Stimulated activated CD8-positive, alpha-beta memory T cell treated with anti-CD3 and anti-CD28 coated beads, Interleukin-15, amount 100 ng/mL, for 4 hours (primary cell): ENCODE measurements around the gene FCRL6.

Experiments
- DNase-seq, 2 donors: peaks; one replicate each; pipeline ENCODE4 v3.0.0-alpha.2; 2020; ENCODE audit warnings: low read depth in 2 of 2

Gene FCRL6, protein sequence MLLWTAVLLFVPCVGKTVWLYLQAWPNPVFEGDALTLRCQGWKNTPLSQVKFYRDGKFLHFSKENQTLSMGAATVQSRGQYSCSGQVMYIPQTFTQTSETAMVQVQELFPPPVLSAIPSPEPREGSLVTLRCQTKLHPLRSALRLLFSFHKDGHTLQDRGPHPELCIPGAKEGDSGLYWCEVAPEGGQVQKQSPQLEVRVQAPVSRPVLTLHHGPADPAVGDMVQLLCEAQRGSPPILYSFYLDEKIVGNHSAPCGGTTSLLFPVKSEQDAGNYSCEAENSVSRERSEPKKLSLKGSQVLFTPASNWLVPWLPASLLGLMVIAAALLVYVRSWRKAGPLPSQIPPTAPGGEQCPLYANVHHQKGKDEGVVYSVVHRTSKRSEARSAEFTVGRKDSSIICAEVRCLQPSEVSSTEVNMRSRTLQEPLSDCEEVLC

DNA sequence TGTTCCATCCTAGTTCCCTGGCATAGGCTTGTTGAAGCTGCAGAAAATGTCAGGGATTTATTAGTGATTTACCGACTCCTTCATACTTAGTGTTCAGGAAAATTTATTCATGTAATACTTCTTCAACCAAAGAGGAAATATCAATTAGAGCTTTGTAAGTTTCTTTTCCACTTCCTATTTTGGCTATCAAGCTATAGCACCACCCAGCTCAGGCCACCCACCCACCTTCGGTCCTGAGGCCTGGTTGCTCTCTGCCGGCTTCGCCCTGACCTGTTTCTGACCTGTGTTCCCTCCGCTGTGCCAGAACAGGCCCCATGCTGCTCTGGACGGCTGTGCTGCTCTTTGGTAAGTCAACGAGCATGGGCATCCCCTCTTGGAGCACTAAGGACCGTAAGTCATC lies at the start of gene FCRL6:
Gene FCRL6, plus strand, starts transcription at position 250 of the 400 bp plus-strand sequence. Its CDS starts 65 bp downstream, at position 315.
- no peak for DNase-seq

DNA sequence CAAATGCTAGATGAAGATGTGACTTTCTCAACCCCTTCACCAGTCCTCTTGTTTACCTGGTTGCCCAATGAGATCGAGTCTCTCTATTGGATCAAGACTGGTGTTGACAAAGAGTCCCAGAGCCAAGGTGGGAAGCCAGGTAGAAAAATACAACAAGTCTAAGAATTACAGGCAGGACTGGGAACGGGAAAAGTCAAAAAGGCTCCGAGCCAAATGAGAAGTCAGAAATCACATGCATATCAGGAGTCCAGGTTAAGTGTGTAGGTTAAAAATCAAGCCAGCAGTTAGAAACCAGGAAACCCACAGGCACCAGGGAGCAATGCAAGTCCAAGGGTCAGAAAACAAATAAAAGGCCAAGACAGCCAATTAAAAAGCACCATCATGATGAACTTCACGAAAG lies 48.8 kb upstream of the FCRL6 start:
- DNase-seq, result no peak

DNA sequence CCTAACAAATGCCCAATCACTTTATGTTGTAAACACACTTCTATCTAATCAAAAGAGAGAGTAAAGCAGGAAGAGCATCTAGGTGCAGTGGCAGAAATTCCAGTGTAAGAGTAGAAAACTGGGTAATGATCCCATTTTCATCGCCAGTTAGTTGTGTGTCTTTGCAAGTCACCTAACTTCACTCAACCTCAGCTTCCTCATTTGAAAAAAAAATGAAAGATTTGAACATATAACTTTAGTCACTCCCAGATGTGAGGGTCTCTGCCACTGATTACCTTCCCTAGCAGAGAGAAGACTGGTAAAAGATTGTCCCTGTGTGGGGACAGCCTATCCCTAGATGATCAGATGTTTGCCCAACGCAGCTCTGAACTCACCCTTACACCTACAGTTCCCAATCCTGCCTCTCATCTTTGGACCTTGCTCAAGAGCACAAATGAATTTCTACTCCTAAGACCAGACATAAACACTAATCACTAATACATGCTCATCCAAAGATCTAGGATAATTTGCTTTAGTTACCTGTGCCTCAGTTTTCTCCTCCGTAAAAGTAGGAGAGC lies 46.6 kb upstream of the FCRL6 start:
- DNase-seq, result no peak

DNA sequence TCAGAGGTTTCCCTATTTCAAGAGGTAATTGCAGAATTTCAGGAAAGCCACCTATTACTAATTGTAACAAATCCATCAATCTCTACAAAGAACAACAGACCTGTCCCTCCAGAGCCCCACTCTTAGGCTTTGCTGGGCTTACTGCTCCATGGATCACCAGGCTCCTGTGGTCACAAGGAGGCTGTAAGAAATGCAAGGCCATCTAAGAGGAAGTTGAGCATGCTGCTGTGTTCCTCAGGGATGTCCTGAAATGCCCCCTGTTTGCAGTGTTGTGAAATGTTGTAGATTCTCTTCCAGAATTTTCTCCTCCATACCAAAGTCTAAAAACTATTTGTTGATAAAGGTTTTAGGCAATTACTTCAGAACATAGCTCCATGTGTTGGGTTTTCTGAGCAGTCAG lies 45.8 kb upstream of the FCRL6 start:
- no peak for DNase-seq

DNA sequence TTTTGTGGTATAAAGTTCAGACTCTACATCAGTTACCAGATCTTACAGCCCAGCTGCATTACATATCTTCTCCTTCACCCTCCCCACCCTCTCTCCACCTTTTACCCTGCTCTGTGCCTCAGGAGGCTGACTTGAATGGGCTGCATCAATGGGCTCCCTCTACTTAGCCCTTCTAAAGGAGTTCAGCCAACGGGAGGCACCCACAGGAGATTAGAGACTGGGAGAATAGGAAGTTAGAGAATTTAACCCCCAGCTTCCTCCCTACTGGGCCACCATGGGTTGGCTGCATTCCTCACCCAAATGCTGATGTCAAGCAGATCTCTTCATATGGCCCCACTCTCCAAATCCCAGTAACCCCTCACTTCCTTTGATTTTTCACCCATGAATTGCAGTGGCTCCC lies 38.5 kb upstream of the FCRL6 start:
- DNase-seq, result no peak

DNA sequence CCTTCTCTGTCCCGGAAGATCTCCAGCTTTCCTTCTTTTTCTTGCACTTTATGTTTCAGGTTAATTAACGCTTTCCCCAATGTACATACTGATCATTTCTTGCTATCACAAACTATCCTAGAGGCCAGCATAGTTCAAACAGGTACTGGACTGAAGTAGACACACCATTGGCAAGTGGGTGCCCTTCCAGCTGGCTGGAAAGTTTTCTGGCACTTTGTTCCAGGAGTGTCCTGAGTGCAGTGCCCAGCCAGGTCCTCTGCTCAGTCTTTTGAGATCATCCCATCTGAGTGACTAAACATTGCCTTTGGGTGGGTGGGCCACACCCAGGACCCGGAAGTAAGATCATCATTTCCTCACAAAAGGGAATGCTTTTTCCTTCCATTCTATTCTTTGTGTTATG lies 36.4 kb upstream of the FCRL6 start:
- DNase-seq, result no peak

DNA sequence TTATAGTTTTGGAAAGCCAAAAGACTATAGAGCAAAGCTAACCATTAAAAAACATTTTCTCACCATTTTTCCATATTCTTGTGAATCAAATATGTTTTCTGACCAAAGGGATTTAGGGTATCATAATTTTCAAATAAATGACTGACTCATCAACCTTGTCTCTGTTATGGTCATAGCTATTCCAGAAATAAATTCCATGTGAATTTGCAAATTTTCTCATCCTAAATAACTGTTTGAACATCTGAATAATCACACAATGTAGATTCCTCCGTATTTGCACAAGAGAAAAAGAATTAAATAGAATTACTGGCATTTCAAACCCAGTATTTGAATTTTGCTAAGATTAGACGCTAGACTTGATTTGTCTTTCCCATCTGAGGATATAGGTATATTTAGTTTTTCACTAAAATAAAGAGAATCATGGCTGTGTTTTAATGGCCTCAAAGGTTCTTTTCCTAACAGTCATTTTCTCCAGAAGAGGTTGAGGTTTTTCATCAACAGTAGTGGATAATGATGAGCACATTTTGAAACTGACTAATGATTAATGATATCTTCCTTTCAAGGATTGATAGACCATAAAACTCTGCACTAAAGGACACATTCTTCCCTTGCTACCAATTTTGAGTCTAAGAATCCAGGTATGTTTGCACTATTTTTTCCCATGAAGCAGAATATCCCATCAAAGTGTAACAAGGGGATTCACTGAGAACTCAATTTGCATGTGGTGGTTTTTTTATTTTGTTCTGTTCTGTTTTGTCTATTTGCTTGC lies 30.8 kb upstream of the FCRL6 start:
- no peak for DNase-seq

DNA sequence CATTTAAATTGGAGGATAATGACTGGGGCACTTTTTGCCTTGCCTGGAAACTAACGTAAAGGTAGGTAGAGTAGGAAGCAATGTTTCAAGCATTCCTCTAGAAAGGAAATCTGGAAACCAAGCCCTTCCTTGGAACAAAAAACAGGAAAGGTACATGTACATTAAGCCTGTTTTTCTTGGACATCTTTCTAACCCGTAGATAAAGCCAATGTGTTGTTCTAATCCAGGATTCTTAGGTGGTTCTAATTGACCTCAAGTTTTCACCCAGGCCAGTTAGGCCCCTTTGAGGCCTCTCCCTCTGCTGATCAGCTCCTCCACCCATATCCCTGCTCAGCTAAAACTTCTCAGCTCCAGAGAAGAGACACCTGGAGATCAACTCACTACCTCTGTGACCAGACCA lies 27.7 kb upstream of the FCRL6 start:
- DNase-seq, result no peak

DNA sequence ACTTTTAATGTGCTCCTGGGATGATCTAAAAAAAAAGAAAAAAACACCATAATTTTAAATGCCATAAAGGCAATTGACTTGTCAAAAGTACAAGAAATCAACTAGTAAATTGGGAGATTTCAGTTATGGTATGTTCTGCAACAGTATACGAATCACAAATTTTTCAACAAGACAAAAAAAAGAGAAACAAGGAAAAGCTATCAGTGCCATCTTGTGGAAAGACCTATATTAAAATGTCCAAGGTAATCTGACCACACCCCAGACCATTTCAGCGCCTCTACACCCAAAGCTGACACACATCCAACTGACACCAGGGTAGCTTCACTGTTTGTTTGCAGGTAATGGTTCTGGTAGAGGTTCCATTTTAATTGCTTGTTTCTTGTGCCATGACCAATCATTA lies 26.4 kb upstream of the FCRL6 start:
- DNase-seq, result no peak

DNA sequence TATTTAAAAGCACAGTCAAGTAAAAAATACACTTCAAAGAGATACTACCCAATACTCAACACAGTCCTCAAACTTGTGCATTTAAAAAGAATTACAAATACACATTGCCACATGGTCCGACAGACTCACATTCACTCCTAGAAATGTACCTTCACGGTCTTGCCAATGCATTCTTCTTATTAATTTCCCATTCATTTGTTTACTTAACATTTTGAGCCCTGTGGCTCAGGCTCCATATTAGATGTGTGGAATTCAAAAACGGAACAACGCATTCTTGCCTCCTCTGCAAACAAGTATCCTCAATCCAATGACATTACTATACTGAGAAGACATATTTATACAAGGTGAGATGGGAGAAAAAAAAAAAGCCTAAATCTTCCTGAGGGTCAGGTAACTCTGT lies 23.9 kb upstream of the FCRL6 start:
- DNase-seq, result no peak

DNA sequence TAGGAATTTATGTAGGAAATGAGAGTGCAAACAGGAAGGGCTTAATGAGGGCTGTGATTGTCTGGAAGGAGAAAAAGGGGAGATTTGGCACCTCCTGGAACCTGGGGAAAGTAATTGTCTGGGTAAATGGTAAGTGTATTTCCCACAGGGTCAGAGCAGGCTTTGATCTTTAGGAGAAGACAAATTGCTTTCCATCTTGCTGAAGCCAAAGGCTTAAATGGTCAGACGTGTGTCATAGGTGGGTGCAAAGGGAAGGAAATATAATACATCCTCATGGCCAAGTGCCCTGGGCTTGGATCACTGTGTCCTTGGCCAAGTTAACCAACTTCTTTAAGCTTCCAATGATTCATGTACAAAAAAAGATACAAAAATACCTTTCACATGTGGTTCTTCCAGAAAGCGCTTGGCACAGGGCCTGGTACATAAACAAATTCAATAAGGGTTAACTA lies 22.7 kb upstream of the FCRL6 start:
- no peak for DNase-seq

DNA sequence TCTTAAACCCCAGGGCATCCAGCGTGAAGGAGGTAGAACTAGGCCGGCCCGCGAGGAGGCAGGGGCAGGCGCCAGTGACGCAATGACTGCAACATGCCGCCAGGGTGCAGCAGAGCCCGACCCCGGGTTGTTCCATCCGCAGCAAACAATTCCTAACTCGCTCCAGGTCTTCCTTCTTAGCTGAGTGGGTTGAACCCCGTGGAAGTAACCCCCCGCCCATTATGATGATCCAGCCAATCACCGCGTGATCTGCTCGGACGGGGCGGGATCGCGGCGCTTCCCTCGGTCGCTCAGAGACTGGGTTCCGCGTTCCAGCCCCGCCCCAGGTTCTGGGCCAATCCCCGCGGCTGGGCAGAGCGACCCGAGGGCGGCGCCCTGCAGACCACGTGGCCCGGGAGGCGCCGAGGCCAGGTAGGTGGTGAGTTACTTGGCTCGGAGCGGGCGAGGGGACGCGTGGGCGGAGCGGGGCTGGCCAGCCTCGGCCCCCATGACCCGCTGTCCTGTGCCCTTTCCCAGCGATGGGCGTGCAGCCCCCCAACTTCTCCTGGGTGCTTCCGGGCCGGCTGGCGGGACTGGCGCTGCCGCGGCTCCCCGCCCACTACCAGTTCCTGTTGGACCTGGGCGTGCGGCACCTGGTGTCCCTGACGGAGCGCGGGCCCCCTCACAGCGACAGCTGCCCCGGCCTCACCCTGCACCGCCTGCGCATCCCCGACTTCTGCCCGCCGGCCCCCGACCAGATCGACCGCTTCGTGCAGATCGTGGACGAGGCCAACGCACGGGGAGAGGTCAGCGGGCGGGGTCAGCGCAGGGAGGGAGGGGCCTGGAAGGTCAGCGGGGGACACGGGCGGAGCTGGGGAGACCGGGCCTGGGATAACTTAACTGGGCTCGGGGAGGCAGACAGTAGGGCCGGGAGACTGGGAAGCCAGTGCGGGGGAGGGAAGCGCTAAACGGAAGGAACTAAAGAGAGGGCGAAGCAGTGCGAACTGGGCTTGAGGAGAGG lies 21.3 kb upstream of the FCRL6 start, which contains the start of gene DUSP23:
Gene DUSP23, plus strand, starts transcription at position 380 of the 1,000 bp plus-strand sequence. Its CDS starts 139 bp downstream, at position 519.
- peak; percentile 91 to 92 for DNase-seq

DNA sequence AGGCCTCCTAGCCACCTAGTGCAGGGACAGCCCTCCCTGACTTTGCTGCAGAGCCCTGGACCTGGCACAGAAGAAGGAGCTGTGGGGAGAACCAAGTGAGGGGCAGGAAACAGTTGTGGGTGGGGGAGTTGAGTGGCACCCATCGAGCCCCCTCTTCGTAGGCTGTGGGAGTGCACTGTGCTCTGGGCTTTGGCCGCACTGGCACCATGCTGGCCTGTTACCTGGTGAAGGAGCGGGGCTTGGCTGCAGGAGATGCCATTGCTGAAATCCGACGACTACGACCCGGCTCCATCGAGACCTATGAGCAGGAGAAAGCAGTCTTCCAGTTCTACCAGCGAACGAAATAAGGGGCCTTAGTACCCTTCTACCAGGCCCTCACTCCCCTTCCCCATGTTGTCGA lies 20.2 kb upstream of the FCRL6 start:
- no peak for DNase-seq

DNA sequence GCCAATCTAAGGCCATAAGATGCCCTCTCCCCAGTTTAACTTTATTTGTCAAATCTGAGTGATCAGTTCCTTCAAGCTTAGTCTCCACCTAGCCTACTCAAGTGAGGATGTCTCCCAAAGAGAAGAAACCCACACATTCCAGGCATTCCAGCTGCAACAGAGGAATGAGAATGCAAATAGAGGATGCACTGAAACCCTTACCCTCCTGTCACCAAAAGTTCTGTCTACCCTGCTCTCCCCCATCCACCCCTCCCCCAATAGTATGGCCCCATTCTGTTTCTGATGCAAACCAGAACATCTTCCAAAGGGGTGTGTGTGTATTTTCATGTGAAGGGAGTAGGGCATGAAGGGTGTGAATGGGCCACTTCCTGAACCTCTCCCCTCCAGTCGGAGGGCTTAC lies 18.4 kb upstream of the FCRL6 start:
- DNase-seq, result no peak

DNA sequence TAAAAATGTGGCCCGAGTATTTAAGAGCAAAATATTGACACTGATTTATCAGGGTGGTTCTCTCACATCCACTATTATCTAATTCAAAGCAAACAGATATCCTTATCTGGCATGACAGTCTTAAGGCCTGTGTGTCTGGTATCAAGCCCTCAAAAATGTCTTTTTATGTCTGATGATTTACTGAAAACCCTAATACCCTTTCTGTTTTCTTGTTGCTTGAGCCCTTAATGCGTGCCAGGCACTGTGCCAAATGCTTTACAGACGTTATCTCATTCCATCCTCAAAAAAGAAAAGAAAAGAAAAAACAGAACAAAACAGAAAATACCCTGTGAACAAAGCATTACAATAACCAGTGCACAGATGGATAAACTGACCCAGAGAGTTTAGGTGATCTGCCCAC lies 15.7 kb upstream of the FCRL6 start:
- no peak for DNase-seq

DNA sequence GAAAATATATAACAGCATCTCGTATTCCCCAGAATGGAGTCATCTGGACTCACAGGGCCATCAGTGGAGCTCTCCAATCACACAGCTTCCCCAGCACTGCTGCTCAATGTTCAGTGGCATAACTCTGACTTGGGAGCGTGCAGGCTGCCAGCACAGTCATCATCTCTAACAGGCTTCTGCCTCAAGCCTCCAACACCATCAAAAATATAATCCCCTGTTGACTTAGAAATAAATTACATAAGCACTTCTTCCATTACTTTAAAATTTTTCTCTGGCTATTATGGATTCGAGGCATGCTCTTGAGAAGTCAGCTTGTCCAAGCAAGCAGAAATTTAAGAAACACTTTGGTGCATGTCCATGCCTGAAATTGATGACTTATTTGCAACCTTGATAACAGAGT lies 15.2 kb upstream of the FCRL6 start:
- DNase-seq, result no peak

DNA sequence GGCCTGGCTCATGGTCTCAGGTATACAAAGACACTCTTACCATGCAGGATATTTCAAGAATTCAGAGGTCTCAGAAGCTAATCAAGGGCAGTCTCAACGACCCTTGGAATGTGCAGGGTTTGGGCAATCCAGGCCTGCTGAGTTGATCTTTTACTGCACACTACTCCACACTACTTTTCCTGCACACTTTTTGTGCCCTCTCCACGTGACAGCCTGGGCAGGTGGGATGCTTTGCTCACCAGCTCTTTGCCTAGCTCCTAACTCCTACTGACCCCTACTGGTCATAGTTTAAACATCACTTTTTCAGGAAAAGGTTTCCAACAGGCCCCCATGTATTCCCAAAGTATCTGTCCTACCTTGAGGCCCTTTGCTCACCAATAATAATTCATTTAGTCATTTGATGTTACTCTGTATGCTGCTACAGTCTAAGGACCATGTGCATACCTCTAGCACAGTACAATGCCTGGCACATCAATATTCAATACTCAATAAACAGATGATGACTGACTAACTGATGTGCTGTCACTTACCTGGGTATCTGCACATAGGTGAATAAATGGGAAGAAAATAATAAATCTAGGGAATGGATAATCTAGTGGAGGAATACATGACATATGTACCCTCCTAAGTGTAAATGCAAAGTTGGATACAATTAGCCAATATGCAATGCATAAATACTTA lies 11.8 kb upstream of the FCRL6 start:
- no peak for DNase-seq

DNA sequence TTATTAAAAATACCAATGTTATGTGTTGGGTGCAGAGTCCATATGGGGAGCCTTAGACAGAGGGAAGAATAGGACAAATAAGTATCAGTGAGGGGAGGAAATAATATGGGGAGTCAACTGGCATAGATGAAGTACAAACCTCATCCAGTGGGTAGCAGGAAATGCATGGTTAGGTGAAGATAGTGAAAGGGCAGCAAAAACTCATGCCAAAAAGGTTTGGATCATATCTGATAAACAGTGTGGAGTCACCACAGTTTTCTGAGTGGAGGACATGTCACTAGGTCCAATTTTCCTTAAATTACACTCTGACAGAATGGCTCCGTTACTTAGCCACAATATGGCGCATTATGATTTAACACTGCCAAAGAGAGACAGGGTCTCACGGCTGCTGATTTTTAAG lies 11.1 kb upstream of the FCRL6 start:
- no peak for DNase-seq

DNA sequence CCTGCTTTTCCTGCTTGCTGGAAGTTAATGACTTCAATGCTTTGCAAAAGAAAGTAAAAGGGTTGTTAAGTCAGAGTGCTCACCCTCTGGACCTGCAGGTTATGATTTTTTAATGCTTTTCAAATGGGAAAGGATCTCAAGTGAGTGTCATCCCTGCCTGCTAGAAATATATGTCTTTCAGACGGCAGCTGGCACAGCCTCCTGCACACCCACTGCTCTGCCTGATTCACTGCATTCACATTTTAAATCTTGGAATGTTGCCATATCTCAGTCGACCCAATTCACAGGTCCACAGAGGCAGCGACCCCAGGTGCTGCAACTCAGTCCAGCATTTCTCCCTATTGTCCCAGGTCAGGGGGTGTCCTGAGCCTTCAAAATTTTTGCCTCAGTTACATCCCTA lies 10.7 kb upstream of the FCRL6 start:
- no peak for DNase-seq

DNA sequence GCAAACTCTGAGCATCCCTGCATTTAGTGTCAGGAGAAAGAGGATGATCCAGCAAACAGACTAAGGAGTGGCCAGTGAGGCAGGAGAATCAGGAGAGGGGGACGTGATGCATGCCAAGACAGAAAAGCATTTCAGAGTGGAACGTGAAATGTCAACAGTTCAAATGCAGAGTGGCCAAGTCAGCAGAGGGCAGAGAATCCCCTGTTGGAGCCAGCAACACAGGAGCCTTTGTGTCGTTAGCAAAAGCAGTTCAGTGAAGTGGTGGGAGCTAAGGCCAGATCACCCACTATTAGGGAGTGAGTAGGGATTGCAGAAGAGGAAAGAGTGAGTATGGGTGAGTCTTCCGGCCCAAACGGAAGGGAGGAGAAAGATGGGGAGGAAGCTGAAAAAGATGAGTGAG lies 6.6 kb upstream of the FCRL6 start:
- DNase-seq, result no peak

DNA sequence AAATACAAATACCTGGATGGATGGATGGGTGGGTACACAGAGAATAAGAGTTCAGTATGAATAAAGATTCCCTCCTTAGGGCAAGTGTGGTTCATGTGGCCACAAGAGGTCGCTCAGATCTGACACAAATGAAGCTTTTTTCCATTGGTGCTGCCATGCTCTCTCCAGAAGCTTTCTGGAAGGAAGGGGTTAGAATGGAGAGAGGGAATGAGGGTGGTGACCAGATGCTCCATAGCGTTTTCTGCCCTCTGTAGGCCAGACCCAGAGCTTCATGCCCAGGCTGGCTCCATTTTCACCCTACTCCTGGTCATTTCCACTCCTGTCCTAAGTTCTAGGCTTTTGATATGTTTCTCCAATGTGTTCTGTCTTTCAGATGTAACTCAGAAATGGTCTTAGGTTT lies 3.3 kb upstream of the FCRL6 start:
- DNase-seq, result no peak
